Transverse colon (tissue), 4 donors: ENCODE measurements around the gene CDC42BPB.

Source experiments
- POLR2A ChIP-seq: fragments of 450-650 bp; IDR thresholded peaks from one replicate; pipeline ENCODE4 v1.6.1; 2016; ENCODE audit warnings: antibody characterized with exemption, mild to moderate bottlenecking, moderate library complexity
- POLR2AphosphoS5 ChIP-seq, 3 donors: sonication (generic); formaldehyde crosslinking; IDR thresholded peaks; one replicate each; pipeline ENCODE4 v1.6.1; 2016; ENCODE audit warnings: antibody characterized with exemption in 3 of 3
- TF ChIP-seq, protein P1 (sequence below), 5 experiments: fragments of 200-600 bp in 3 of 5; fragments of 450-650 bp in 2 of 5; sonication (generic) in 3 of 5; IDR thresholded peaks; 1 replicate in 2 of 5; 2 replicates in 3 of 5; pipeline ENCODE4 v1.5.1; 2016 to 2017; ENCODE audit warnings: antibody characterized with exemption in 5 of 5, inconsistent platforms in 3 of 5, mild to moderate bottlenecking in 2 of 5, moderate library complexity in 1 of 5

DNA sequence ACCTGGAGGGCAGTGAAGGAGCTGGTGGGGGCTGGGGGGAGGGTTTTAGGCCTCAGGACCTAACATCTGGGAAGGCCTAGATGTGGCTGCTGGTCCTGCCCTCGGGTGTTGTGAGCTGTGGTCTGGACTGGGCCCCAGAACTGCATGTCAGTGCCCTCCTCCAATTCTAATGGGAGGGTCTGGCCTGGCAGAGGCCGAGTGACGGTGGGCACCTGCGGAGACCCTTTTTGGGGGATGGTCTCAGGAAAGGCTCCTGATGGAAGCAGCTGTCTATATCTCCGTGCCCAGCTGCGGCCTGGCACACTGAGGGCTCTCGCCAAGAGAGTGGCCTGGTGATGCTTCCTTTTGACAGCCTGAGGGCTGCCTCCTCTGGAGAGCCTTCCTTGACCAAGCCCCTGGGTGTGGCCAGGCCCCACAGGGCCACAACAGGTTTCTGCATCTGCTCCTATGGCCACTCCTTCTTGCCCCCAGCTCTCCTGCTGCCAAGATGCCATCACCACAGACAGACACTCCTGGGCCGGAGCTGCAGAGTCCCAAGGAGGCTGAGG, 42.5 kb upstream of the CDC42BPB start:
- TF ChIP-seq, protein P1, sequence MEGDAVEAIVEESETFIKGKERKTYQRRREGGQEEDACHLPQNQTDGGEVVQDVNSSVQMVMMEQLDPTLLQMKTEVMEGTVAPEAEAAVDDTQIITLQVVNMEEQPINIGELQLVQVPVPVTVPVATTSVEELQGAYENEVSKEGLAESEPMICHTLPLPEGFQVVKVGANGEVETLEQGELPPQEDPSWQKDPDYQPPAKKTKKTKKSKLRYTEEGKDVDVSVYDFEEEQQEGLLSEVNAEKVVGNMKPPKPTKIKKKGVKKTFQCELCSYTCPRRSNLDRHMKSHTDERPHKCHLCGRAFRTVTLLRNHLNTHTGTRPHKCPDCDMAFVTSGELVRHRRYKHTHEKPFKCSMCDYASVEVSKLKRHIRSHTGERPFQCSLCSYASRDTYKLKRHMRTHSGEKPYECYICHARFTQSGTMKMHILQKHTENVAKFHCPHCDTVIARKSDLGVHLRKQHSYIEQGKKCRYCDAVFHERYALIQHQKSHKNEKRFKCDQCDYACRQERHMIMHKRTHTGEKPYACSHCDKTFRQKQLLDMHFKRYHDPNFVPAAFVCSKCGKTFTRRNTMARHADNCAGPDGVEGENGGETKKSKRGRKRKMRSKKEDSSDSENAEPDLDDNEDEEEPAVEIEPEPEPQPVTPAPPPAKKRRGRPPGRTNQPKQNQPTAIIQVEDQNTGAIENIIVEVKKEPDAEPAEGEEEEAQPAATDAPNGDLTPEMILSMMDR (IDR thresholded peaks at IDR 0.05), result no peak
- TF ChIP-seq POLR2A (no peak), POLR2AphosphoS5 (IDR thresholded peaks at IDR 0.05) (no peak)
